Measurements from ENCODE around the gene INTS1.

- no peak for TF ChIP-seq CTCF (IDR thresholded peaks at IDR 0.05)
- no peak for TF ChIP-seq EZH2 (IDR thresholded peaks at IDR 0.05; ENCODE audit: borderline replicate concordance, insufficient read depth, low read depth, low read length, poor library complexity, severe bottlenecking)
Measured at GRCh38 chr7:1535701-1536454, 31.7 kb upstream of the INTS1 start.

Measured in B cell (primary cell).